GM21381 (cell line): ENCODE measurements around the gene BAAT.
"Not testable (repeated sequence)": the region's sequence is repeated elsewhere in the genome, so short reads cannot be mapped to it uniquely, and the experiment has no call there.

Source experiments
- ATAC-seq: cut with Tn5 transposase; IDR thresholded peaks from one replicate; pipeline ENCODE4 v1.9.1; 2021; ENCODE audit warnings: mild to moderate bottlenecking, moderate library complexity; ENCODE audit not compliant: unreplicated experiment

Gene BAAT

GRCh38 chr9:101384873-101385536 is at the start of gene BAAT:
BAAT (minus strand) TSS chr9:101385006; CDS start chr9:101371404, 13,602 bp downstream.
- ATAC-seq: not testable (repeated sequence)

- no peak for ATAC-seq
These were observed 48.4 kb upstream of the BAAT start for GRCh38 chr9:101433229-101433628.

GRCh38 chr9:101432740-101433139 is 47.9 kb upstream of the BAAT start:
- ATAC-seq: no peak

- no peak for ATAC-seq
These were observed 47.4 kb upstream of the BAAT start for GRCh38 chr9:101432171-101432570.

- no peak for ATAC-seq
These were observed 44.9 kb upstream of the BAAT start for GRCh38 chr9:101429736-101430135.

- ATAC-seq: no peak
These were observed 44.1 kb upstream of the BAAT start for GRCh38 chr9:101428909-101429308.

- no peak for ATAC-seq
These were observed 43.3 kb upstream of the BAAT start for GRCh38 chr9:101427957-101428655.

GRCh38 chr9:101427358-101427757 is 42.6 kb upstream of the BAAT start:
- ATAC-seq: no peak

GRCh38 chr9:101421653-101422065 is 36.9 kb upstream of the BAAT start:
- no peak for ATAC-seq

- no peak for ATAC-seq
These were observed 35.1 kb upstream of the BAAT start for GRCh38 chr9:101419863-101420262.

- ATAC-seq: no peak
These were observed 34.0 kb upstream of the BAAT start for GRCh38 chr9:101418518-101419430.

- no peak for ATAC-seq
These were observed 33.2 kb upstream of the BAAT start for GRCh38 chr9:101417977-101418376.

GRCh38 chr9:101417389-101417788 is 32.6 kb upstream of the BAAT start:
- ATAC-seq: no peak

GRCh38 chr9:101415578-101415977 is 30.8 kb upstream of the BAAT start:
- ATAC-seq: no peak

- ATAC-seq: no peak
These were observed 30.0 kb upstream of the BAAT start for GRCh38 chr9:101414839-101415238.

- no peak for ATAC-seq
These were observed 24.3 kb upstream of the BAAT start for GRCh38 chr9:101409079-101409477.

GRCh38 chr9:101408374-101409078 is 23.7 kb upstream of the BAAT start:
- no peak for ATAC-seq

- no peak for ATAC-seq
These were observed 18.9 kb upstream of the BAAT start for GRCh38 chr9:101403516-101404285.

GRCh38 chr9:101400120-101400519 is 15.3 kb upstream of the BAAT start:
- ATAC-seq: no peak

- no peak for ATAC-seq
These were observed 14.8 kb upstream of the BAAT start for GRCh38 chr9:101399643-101399970.
